ENCODE measurements around the gene VPS13C. TPM values are rescaled to one million over a fixed set of nuclear protein-coding genes. Genes with fewer than 3 reads are reported as not detected.
A peak's percentile ranks its signal among the peaks of the same experiment; 100 is the strongest.

The VPS13C gene, protein sequence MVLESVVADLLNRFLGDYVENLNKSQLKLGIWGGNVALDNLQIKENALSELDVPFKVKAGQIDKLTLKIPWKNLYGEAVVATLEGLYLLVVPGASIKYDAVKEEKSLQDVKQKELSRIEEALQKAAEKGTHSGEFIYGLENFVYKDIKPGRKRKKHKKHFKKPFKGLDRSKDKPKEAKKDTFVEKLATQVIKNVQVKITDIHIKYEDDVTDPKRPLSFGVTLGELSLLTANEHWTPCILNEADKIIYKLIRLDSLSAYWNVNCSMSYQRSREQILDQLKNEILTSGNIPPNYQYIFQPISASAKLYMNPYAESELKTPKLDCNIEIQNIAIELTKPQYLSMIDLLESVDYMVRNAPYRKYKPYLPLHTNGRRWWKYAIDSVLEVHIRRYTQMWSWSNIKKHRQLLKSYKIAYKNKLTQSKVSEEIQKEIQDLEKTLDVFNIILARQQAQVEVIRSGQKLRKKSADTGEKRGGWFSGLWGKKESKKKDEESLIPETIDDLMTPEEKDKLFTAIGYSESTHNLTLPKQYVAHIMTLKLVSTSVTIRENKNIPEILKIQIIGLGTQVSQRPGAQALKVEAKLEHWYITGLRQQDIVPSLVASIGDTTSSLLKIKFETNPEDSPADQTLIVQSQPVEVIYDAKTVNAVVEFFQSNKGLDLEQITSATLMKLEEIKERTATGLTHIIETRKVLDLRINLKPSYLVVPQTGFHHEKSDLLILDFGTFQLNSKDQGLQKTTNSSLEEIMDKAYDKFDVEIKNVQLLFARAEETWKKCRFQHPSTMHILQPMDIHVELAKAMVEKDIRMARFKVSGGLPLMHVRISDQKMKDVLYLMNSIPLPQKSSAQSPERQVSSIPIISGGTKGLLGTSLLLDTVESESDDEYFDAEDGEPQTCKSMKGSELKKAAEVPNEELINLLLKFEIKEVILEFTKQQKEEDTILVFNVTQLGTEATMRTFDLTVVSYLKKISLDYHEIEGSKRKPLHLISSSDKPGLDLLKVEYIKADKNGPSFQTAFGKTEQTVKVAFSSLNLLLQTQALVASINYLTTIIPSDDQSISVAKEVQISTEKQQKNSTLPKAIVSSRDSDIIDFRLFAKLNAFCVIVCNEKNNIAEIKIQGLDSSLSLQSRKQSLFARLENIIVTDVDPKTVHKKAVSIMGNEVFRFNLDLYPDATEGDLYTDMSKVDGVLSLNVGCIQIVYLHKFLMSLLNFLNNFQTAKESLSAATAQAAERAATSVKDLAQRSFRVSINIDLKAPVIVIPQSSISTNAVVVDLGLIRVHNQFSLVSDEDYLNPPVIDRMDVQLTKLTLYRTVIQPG (N-terminal part only)
- total RNA-seq = 10 to 100 TPM; 33.2 to 34.5 TPM
- long read RNA-seq, partial matches to known transcripts = 11 of 14 reads
- long read RNA-seq, other reads (novel, unspliced or antisense) = 3 of 14 reads

DNA sequence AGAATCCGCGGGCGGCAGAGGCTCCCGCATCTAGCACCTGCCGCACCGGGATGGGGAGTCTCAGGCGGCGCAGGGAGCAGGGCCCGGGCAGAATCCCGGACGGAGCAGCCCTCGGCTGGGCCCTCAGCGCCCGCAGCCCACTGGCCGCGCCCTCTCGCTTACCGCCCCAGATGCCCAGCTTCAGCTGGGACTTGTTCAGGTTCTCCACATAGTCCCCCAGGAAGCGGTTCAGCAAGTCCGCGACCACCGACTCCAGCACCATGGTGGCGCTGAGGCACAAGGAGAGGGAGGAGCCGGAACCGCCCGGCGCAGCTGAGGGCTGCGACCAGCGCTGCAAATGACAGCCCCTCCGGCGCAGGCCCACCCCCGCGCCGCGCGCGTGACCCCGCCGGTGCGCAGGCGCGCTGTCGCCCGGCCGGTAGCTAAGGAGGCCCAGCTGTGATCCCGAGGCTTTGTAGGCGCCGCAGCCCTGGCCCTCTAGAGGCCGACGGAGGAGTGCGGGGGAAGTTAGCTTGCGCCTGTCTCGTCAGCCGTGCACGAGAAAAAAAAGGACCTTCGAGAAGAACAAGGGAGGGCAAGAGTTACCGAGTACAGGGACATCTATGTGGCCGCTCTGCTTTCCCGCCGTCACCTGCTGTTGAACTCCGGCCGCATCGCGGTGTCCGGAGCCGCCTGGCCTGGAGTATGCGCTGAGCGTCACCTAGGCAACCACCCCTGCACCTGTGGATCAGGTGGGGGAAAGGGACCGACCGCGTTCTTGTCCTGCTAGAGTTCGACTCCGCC lies at the start of gene VPS13C:
VPS13C (minus strand) TSS at position 335 of the 783 bp plus-strand sequence; CDS start at position 262, 73 bp downstream.
- ATAC-seq (peak; percentile 99 to 100), DNase-seq (peak; percentile 94)
- intact Hi-C loops (cut with DNase I) = loop anchor here in 1 of 2 donors (10.0 kb wide), 1 partner anchor 186 kb away; no protein-coding TSS in a partner anchor

DNA sequence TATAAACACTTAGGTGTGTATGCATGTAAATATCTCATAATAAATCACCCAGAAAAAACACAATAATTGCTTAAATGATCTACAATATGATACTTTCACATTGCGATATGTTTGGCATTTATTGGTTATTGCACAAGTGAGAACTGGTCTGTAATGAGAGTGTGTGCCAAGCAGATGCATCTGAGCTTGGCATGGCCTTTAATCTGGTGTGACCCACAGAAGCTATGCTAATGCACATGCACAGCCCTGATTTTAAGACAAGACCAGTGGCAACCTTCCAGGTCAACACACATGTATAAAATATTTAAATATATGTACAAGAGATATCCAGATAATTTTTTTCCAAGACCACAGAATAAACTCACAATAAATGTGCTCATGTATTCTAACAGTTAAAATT lies 49.2 kb upstream of the VPS13C start:
- intact Hi-C loops (cut with DNase I) = no loop called here
- no peak for ATAC-seq
- DNase-seq = no peak

DNA sequence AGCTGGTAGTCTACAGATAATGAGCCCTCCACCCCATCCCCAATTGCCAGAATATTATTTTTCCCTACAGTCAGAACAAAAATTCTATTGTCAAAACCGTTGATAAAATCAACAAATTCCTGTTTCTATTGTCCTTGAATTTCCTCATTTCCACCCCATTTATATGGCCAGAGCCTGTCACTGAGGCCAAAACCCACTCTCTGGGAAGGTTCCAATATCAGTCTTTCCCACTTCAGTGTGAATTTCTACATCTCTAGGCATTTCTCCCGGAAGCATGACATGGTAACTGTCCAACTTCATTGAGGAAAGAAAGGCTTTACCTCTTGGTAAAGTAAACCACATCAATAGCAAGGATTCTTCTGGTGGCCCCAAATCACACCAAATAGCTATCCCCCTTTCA lies 48.2 kb upstream of the VPS13C start:
- no peak for DNase-seq
- intact Hi-C loops (cut with DNase I) = no loop called here
- no peak for ATAC-seq

DNA sequence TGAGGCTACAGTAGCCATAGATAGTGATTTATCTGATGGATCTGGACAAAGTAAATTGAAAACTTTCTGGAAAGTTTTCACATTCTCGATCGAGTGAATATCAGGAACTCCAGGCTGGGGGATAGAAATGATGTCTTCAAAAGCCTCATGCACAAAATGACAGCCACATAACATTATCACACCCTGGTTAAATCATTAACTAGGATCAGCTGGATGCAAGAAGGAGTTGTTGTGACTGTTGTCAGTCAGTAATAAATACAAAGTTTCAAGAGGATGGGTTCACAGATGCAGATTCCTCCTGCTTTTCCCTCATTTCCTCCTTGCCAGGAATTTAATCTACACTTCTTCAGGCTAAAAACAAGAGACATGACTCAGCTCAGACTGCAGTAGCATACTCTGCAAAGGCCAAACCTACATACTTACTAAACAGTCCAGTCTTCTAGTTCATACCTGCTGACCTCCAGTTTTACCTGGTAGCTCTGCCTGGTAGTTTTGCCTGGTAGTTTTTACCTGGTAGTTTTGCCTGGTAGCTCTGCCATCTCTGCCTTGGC lies 47.4 kb upstream of the VPS13C start:
- DNase-seq = no peak
- no peak for ATAC-seq
- intact Hi-C loops (cut with DNase I) = no loop called here

DNA sequence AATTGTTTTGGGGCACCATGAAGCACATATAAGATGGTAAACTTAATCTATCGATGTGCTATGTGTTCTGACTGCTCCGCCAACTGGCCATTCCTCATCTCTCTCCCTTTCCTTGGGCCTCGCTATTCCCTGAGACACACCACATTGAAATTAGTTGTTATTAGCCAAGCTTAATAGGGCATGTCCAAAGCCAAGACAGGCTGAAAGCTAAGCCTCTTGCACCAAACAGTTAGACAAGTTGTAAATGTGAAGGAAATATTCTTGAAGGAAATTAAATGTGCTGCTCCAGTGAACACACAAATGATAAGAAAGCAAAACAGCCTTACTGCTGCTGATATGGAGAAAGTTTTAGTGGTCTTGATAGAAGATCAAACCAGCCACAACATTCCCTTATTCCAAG lies 45.8 kb upstream of the VPS13C start:
- no peak for DNase-seq
- no peak for ATAC-seq
- intact Hi-C loops (cut with DNase I) = no loop called here

DNA sequence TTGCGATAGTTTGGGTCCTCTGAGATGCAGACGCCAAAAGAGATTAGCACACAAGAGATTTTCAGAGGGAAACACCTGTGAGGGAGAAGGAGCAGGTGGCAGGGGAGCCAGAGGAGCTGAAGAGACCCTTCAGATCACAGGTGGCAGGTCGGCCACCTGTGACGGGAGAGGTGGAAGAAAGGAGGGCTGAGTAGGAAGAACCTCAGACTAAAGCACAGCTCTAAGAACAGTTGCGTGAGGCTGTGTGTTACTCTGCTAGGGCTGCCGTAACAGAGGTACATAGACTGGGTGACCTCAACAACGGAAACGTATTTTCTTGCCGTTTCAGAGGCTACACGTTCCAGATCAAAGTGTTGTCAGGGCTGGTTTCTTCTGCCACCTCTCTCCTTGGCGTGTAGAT lies 45.0 kb upstream of the VPS13C start:
- intact Hi-C loops (cut with DNase I) = no loop called here
- no peak for ATAC-seq
- no peak for DNase-seq

DNA sequence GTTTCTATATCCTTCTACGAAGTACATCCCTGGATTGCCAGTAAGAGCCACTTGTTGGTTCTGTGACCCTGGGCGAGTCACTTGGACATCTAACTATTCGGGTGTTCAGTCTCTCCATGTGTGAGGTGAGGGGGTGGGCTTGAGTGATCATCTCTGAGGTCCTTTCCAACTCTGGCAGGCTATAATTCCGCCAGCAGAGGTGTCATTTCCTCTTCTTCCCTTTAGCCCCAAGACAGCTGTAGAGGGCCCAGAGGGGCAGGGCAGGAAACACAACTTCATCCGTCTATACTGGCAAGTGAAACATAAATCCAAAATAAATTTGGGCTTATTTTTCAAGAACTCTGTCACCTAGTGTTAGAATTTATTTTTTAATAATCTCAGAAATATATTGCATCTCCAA lies 44.6 kb upstream of the VPS13C start:
- DNase-seq (no peak), ATAC-seq (no peak)
- intact Hi-C loops (cut with DNase I) = no loop called here

DNA sequence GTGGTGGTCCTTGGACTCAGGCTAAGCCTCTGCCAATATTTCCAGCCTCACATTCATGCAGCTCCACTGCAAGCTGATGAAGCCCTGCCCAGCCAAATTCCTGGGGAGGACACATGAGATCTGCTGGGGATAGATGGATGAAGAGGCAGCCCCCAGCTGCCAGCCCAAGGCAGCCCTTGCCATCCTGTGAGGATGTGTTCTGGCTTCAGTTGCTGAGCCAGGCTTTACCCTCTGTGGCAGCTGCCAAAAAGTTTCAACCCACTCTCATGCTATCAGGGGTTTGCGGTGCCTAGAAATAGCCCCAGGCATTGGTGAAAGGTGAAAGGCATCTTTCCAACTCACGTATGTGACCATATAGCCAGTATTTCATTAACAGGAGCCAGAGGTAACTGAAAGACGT lies 44.2 kb upstream of the VPS13C start:
- no peak for DNase-seq
- intact Hi-C loops (cut with DNase I) = no loop called here
- no peak for ATAC-seq

DNA sequence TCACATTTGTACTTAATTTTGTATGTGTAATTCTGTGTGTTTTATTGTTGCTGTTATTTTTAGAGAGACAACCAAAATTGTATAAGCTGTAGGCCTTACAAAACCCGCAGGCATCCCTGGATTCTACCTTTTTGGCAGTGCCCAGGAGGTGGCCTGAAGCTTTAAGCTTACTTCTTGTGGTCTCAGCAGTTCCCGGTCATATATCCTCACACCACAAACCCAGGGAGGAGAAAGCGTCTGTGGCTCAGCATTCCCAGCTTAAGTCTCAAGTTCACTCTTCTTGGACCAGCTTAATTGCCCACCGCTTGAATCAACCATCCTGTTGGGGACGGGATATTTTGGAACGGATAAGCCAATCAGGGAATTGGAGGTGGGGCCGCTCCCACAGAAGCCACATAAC lies 43.2 kb upstream of the VPS13C start:
- no peak for DNase-seq
- no peak for ATAC-seq
- intact Hi-C loops (cut with DNase I) = no loop called here

DNA sequence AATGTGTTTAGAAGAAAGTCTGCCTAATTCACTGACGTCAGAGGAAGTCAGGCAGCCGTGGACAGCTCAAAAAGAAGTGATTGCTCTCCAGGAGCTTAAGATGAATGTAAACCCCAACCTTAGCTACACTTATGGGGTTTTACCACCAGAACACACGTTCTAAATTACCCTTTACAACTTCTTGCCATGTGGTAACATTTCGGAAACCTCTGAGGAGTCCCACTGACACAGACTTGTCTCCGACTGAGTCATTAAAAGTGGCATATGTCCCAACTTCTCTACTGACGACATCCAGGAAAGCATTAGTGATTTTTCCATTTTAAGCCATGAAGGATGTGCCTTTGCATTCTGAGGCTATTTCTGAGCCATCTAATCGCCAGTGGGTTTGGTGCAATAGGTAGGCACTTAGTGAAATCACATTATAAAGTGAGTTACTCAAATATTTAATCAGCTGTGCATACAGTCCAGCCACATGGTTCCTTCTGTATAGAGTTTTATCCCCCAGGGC lies 38.9 kb upstream of the VPS13C start:
- peak in 1 of 2 donors; percentile 83 for ATAC-seq
- intact Hi-C loops (cut with DNase I) = no loop called here
- no peak for DNase-seq

DNA sequence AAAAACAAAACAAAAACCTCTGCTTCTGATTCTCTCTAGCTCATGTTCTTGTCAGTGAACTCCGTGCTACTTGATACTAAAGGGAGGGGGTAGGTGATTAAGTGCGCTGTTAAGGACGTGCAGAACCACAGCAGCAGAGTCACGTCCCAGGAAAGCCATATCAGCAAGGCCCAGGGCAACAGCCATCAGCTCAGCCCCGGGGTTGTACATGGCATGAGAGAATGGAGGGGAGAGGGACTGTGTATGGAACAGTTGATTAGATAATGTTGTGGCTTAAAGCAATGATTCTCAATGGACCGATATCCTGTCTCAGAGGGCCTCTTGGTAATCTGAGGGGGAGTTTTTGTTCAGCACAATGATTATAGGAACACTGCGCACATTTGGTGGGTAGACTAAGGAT lies 34.1 kb upstream of the VPS13C start:
- DNase-seq (no peak), ATAC-seq (no peak)
- intact Hi-C loops (cut with DNase I) = no loop called here

DNA sequence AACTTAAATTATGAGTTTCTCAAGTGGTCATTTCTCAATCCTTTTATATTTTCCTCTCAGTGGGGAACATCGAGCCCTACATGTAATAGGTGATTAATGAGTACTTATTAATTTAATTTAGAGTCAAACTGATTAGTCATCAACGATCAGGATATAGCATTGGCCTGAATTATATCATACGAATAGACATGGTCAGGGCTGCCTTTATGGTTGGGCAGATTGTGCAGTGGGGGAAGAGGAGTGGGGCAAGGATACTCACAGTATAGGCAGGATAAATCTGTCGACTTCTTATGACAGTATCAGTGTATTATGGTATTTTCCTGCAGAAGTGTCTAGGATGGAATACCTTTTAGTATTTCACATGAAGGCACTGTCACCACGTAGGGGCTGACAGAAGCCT lies 33.6 kb upstream of the VPS13C start:
- DNase-seq = no peak
- ATAC-seq = no peak
- intact Hi-C loops (cut with DNase I) = no loop called here

DNA sequence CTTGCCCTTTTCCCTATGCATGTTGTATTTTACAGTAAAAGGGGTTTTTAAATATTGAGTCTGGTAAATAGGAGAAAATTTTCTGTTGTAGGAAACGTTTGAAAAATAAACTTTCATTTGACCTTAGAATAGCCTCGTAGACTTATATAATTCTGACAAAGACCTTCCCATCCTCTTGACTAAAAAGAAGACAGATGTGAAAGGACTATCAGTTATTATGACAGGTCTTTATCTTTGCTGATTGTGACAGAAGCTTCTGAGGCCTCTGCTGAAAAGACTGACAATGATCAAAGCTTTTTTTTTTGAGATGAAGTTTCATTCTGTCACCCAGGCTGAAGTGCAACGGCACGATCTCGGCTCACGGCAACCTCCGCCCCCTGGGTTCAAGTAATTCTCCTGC lies 30.7 kb upstream of the VPS13C start:
- DNase-seq (no peak), ATAC-seq (no peak)
- intact Hi-C loops (cut with DNase I) = no loop called here

DNA sequence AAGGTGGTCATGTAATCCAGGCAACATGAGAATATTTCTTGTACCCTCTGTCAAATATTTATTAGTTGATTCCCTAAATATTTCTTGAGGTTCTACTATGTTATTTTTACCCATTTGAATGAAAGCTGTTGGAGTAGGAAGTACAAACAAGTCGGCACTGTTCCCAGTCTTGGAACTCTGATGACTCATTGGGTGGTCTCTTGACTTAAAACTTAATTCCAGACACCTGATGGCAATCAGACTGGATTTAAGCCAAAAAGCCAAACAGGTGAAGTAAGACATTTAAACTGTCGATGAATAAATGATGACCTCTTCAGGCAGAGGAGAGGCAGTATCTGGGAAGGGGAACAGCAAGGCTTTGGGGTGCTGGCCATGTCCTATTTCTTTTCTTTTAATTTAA lies 29.4 kb upstream of the VPS13C start:
- ATAC-seq (no peak), DNase-seq (no peak)
- intact Hi-C loops (cut with DNase I) = no loop called here

DNA sequence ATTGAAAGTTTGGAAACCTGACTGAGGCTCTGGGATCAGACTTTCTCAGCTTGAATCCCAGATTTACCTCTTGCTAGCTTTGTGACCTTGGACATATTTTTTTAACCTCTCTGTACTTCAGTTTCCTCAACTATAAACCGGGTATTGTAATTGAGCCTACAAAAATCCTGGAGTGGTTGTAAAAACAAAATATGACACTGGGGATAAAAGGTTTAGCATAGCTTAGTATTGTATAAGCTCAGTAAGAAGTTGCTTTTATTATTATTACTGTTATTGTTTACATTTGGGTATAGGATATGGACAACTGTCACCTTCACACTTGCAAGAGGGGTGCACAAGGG lies 28.1 kb upstream of the VPS13C start:
- intact Hi-C loops (cut with DNase I) = no loop called here
- DNase-seq (no peak), ATAC-seq (no peak)

DNA sequence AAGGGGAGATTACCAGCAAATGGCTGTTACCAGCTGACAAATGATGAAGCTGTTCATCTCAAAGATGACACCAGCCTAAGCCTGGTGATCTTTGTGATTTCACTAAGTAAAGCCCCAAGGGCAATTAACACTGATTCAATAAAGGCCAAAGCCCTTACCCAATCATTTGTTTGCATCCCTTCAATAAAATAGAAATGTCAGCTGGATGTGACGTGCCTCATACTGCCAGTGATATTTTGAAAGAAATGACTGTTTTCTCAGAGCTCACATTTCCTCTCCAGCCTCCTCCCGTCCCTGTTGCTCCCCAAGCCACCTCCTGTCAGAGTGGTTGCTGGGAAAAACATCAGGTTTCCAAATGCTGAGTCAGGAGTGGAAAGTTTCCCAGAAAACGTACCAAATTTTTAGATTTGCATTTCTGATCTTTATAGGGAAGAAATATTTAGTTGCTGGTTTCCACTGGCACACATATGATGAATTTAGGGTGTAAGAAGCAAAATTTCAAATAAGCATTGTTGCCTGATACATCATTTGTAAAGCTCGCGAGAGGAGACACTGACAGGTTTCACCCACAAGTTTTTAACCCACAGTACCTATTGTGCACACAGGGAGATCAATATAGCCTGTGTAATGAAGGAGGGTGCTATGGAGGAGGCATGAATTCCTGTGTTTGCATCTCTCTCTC lies 27.6 kb upstream of the VPS13C start:
- intact Hi-C loops (cut with DNase I) = no loop called here
- DNase-seq (no peak), ATAC-seq (peak; percentile 60 to 78)

DNA sequence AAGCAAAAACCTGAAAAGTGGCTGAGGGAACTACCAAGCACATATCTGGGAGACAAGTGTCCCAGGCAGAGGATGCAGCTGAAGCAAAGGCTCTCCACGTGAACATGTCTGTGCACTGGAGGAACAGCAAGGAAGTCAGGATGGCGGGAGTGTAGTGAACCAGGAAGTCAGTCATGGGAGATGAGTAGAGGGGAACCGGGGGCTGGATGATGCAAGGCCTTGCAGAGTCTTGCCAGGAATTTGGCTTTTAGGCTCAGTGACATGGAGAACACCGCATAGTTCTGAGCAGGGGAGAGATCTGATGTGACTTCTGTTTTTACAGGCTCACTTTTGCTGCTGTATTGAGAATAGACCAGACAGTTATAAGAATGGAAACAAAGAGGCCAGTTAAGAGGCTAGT lies 25.5 kb upstream of the VPS13C start:
- intact Hi-C loops (cut with DNase I) = no loop called here
- DNase-seq (no peak), ATAC-seq (peak; percentile 15 to 25)
